ENCODE measurements around the gene FAAP20.

FAAP20 gene

GRCh38 chr1:2201062-2201461 lies 6.5 kb upstream of the FAAP20 start:
- no peaks in the 10 kb centered on the region for H3K36me3 ChIP-seq (ENCODE audit: control insufficient read depth, insufficient read depth, low read length)
- no peak for DNase-seq (ENCODE audit: low read depth, low spot score)
- no peak overlapping the region for H3K4me3 ChIP-seq (ENCODE audit: low read length)
- no peaks in the 10 kb centered on the region for H3K27me3 ChIP-seq (ENCODE audit: control insufficient read depth, insufficient read depth, low read length)
- no peaks in the 10 kb centered on the region for H3K9me3 ChIP-seq (ENCODE audit: control insufficient read depth, insufficient read depth, low read length)
- peaks cover 5% of the 10 kb centered on the region; the same call in 1 of the 2 replicates for H3K4me1 ChIP-seq (ENCODE audit: control insufficient read depth, insufficient read depth, low read length)
- no CpG with 5 or more reads among the region's 14 CpGs for WGBS (ENCODE audit: insufficient coverage, insufficient read length)
- H3K27ac ChIP-seq (ENCODE audit: low read length), result no peak overlapping the region

DNA sequence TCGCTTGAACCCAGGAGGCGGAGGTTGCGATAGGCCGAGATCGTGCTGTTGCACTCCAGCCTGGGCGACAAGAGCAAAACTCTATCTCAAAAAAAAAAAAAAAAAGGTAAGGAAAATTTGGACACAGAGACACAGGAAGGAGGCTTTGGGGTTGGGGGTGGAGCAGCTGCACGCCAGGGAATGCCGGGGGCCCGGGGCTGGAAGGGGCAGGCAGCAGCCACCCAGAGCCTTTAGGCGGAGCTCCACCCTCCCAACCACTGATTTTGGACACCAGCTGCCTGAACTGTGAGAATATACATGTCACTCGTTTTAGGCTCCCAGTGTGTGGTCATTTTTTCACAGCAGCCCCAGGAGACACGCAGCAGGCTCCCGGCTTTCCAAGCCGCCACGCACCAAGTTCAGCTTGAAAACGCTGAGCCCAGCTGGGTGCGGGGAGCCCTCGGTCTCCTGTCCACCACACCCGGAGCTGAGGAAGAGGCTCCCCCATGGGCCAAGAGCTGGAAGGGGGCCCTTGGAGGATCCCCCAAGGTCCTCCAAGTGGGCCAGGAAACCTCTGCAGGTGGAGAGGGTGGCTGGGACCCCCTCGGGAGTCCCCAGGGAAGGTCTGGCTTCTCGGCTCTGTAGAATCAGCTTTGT lies 5.9 kb upstream of the FAAP20 start:
- Histone ChIP-seq H3K27me3 (ENCODE audit: control insufficient read depth, insufficient read depth, low read length) (no peaks in the 10 kb centered on the region), H3K4me3 (ENCODE audit: low read length) (no peak overlapping the region), H3K36me3 (ENCODE audit: control insufficient read depth, insufficient read depth, low read length) (no peaks in the 10 kb centered on the region), H3K27ac (ENCODE audit: low read length) (no peak overlapping the region), H3K9me3 (ENCODE audit: control insufficient read depth, insufficient read depth, low read length) (no peaks in the 10 kb centered on the region), H3K4me1 (ENCODE audit: control insufficient read depth, insufficient read depth, low read length) (peaks cover 5% of the 10 kb centered on the region; the same call in 1 of the 2 replicates)
- DNase-seq (ENCODE audit: low read depth, low spot score), result no peak
- WGBS (ENCODE audit: insufficient coverage, insufficient read length), result no CpG with 5 or more reads among the region's 21 CpGs

- no peak for DNase-seq (ENCODE audit: low read depth, low spot score)
These were observed 4.7 kb upstream of the FAAP20 start for GRCh38 chr1:2199042-2199810.

GRCh38 chr1:2198571-2198970 lies 4.0 kb upstream of the FAAP20 start:
- H3K4me1 ChIP-seq (ENCODE audit: control insufficient read depth, insufficient read depth, low read length), result peaks cover 7% of the 10 kb centered on the region; the same call in 1 of the 2 replicates
- no peaks in the 10 kb centered on the region for H3K27me3 ChIP-seq (ENCODE audit: control insufficient read depth, insufficient read depth, low read length)
- WGBS (ENCODE audit: insufficient coverage, insufficient read length), result no CpG with 5 or more reads among the region's 11 CpGs
- no peak overlapping the region for H3K4me3 ChIP-seq (ENCODE audit: low read length)
- no peaks in the 10 kb centered on the region for H3K9me3 ChIP-seq (ENCODE audit: control insufficient read depth, insufficient read depth, low read length)
- no peak overlapping the region for H3K27ac ChIP-seq (ENCODE audit: low read length)
- no peak for DNase-seq (ENCODE audit: low read depth, low spot score)
- no peaks in the 10 kb centered on the region for H3K36me3 ChIP-seq (ENCODE audit: control insufficient read depth, insufficient read depth, low read length)

More at GRCh38 chr1:2199042-2199810, 4.7 kb upstream of the FAAP20 start:
- peaks cover 6% of the 10 kb centered on the region; the same call in 1 of the 2 replicates for H3K4me1 ChIP-seq (ENCODE audit: control insufficient read depth, insufficient read depth, low read length)
- peak overlapping the region; percentile 11; the same call in 1 of the 2 replicates for H3K4me3 ChIP-seq (ENCODE audit: low read length)
- H3K9me3 ChIP-seq (ENCODE audit: control insufficient read depth, insufficient read depth, low read length), result no peaks in the 10 kb centered on the region
- H3K27me3 ChIP-seq (ENCODE audit: control insufficient read depth, insufficient read depth, low read length), result no peaks in the 10 kb centered on the region
- WGBS (ENCODE audit: insufficient coverage, insufficient read length), result no CpG with 5 or more reads among the region's 24 CpGs
- H3K27ac ChIP-seq (ENCODE audit: low read length), result no peak overlapping the region
- H3K36me3 ChIP-seq (ENCODE audit: control insufficient read depth, insufficient read depth, low read length), result no peaks in the 10 kb centered on the region

DNA sequence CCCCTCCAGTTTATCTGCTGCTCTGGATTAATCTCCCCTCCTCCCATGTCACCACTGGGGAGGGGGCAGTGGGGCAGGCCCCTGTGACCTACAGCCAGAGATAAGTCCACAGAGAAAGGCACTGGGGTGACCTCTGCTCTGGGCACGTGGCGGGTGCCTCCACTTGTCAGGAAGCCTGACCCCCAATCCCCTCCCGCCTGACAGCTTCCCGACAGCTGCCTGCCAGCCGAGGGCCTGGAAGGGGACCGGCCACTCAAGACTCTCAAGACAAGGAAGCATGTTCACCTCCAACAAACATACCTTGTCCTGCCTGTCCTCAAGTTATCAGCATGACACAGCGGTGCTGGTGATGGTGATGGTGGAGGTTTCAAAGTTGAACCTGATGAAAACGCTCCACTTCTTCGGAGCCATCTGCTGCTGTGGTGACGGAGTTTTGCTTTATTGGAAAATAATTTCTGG lies 3.2 kb upstream of the FAAP20 start:
- Histone ChIP-seq H3K27ac (ENCODE audit: low read length) (no peak overlapping the region), H3K4me1 (ENCODE audit: control insufficient read depth, insufficient read depth, low read length) (peaks cover 7% of the 10 kb centered on the region; the same call in 1 of the 2 replicates), H3K36me3 (ENCODE audit: control insufficient read depth, insufficient read depth, low read length) (no peaks in the 10 kb centered on the region; the same call in 1 of the 2 replicates), H3K27me3 (ENCODE audit: control insufficient read depth, insufficient read depth, low read length) (no peaks in the 10 kb centered on the region), H3K9me3 (ENCODE audit: control insufficient read depth, insufficient read depth, low read length) (no peaks in the 10 kb centered on the region), H3K4me3 (ENCODE audit: low read length) (no peak overlapping the region)
- WGBS (ENCODE audit: insufficient coverage, insufficient read length), result no CpG with 5 or more reads among the region's 10 CpGs
- no peak for DNase-seq (ENCODE audit: low read depth, low spot score)

DNA sequence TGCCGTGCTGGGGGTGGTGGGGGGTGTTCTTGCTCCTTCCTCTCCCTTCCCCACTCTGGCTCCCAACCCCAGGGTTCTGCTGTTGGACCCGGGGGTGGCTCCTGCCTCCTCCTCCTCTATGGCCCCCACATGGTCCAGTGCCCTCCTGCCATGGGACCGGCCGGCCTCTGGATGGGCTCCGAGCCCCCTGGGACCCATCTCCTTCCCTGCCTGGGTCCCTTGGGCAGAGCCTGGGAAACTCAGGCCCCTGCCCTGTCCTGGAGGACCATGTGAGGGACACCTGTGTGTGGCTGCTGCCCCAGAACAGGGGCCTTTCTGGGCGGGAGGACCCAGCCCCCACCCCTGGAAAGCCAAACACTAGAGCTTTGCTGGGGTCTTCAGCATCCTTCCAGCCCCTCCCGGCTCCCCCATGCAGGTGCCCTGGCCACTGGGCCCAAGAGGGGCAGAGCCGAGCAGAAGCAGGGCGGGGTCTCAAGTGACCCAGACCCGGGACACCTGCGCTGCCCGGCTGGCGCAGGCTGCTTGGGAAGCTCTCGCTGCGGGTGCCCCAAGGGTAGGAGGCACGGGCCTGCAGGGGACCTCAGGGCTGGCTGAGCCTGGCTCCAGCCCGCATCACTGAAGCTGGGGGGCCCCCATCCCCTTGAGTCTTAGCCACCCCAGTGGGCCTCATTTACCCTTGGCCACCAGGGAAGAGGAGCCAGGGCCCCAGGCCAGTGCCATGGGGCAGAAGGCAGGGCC lies 2.5 kb upstream of the FAAP20 start:
- peaks cover 7% of the 10 kb centered on the region; the same call in 1 of the 2 replicates for H3K4me1 ChIP-seq (ENCODE audit: control insufficient read depth, insufficient read depth, low read length)
- H3K4me3 ChIP-seq (ENCODE audit: low read length), result no peak overlapping the region
- H3K27ac ChIP-seq (ENCODE audit: low read length), result no peak overlapping the region
- no peaks in the 10 kb centered on the region; the same call in 1 of the 2 replicates for H3K36me3 ChIP-seq (ENCODE audit: control insufficient read depth, insufficient read depth, low read length)
- no CpG with 5 or more reads among the region's 17 CpGs for WGBS (ENCODE audit: insufficient coverage, insufficient read length)
- H3K27me3 ChIP-seq (ENCODE audit: control insufficient read depth, insufficient read depth, low read length), result no peaks in the 10 kb centered on the region
- DNase-seq (ENCODE audit: low read depth, low spot score), result no peak
- H3K9me3 ChIP-seq (ENCODE audit: control insufficient read depth, insufficient read depth, low read length), result no peaks in the 10 kb centered on the region

GRCh38 chr1:2195785-2196184 lies 1.2 kb upstream of the FAAP20 start:
- Histone ChIP-seq H3K4me3 (ENCODE audit: low read length) (no peak overlapping the region), H3K27me3 (ENCODE audit: control insufficient read depth, insufficient read depth, low read length) (no peaks in the 10 kb centered on the region), H3K9me3 (ENCODE audit: control insufficient read depth, insufficient read depth, low read length) (no peaks in the 10 kb centered on the region), H3K36me3 (ENCODE audit: control insufficient read depth, insufficient read depth, low read length) (no peaks in the 10 kb centered on the region; the same call in 1 of the 2 replicates), H3K27ac (ENCODE audit: low read length) (no peak overlapping the region), H3K4me1 (ENCODE audit: control insufficient read depth, insufficient read depth, low read length) (peaks cover 7% of the 10 kb centered on the region; the same call in 1 of the 2 replicates)
- no peak for DNase-seq (ENCODE audit: low read depth, low spot score)
- WGBS (ENCODE audit: insufficient coverage, insufficient read length), result no CpG with 5 or more reads among the region's 11 CpGs

- H3K27me3 ChIP-seq (ENCODE audit: control insufficient read depth, insufficient read depth, low read length), result no peaks in the 10 kb centered on the region
- H3K4me3 ChIP-seq (ENCODE audit: low read length), result peak overlapping the region; percentile 56; the same call in 1 of the 2 replicates
- no peaks in the 10 kb centered on the region; the same call in 1 of the 2 replicates for H3K36me3 ChIP-seq (ENCODE audit: control insufficient read depth, insufficient read depth, low read length)
- no peak overlapping the region for H3K27ac ChIP-seq (ENCODE audit: low read length)
- WGBS (ENCODE audit: insufficient coverage, insufficient read length), result no CpG with 5 or more reads among the region's 35 CpGs
- no peak for DNase-seq (ENCODE audit: low read depth, low spot score)
- H3K4me1 ChIP-seq (ENCODE audit: control insufficient read depth, insufficient read depth, low read length), result peaks cover 9% of the 10 kb centered on the region; the same call in 1 of the 2 replicates
- no peaks in the 10 kb centered on the region for H3K9me3 ChIP-seq (ENCODE audit: control insufficient read depth, insufficient read depth, low read length)
These were observed 514 bp upstream of the FAAP20 start for GRCh38 chr1:2194898-2195673.

DNA sequence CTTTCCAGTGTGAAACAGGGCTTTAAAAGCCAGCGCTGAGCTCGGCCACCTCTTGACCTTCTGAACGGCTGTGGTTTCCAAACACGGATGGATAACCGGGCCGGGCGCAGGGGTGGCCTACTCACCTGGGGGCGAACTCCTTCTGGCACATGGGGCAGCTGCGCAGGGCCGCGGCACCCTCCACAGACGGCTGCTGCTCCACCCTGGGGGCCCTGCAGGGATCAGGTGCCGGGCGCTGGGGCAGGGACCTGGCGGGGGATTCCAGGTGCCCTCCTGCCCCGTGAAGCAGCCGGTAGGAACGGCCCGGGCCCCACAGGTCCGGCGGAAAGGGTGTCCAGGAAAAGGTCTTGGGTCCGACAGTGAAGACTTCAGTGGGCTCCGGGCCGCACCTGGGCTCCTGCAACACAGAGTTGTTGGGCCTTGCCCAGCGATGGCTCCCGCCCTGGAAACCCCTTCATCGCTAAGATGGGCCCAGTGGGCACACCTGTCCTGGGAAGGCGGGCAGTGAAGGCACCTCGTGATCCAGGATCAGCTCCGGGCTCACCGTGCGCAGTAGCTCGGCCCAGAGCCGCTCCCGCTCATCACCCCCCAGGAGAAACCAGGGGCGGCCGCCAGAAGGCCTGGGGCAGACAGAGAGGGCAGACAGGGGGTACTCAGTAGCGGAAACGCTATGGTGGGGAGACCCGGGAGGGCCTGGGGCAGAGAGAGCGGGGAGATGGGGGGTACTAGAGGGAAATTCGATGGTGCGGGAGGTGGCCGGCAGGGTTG lies 874 bp downstream of the FAAP20 start:
- Histone ChIP-seq H3K4me1 (ENCODE audit: control insufficient read depth, insufficient read depth, low read length) (peaks cover 5% of the 10 kb centered on the region; the same call in 1 of the 2 replicates), H3K9me3 (ENCODE audit: control insufficient read depth, insufficient read depth, low read length) (no peaks in the 10 kb centered on the region), H3K27ac (ENCODE audit: low read length) (no peak overlapping the region), H3K4me3 (ENCODE audit: low read length) (peak overlapping the region; percentile 14; the same call in 1 of the 2 replicates), H3K27me3 (ENCODE audit: control insufficient read depth, insufficient read depth, low read length) (no peaks in the 10 kb centered on the region), H3K36me3 (ENCODE audit: control insufficient read depth, insufficient read depth, low read length) (no peaks in the 10 kb centered on the region; the same call in 1 of the 2 replicates)
- no peak for DNase-seq (ENCODE audit: low read depth, low spot score)
- WGBS (ENCODE audit: insufficient coverage, insufficient read length), result no CpG with 5 or more reads among the region's 44 CpGs

Measured in iPS DF 6.9 (cell line).